Measurements from ENCODE around the gene NR1D2.
A peak's percentile ranks its signal among the peaks of the same experiment; 100 is the strongest.

Gene NR1D2

DNA sequence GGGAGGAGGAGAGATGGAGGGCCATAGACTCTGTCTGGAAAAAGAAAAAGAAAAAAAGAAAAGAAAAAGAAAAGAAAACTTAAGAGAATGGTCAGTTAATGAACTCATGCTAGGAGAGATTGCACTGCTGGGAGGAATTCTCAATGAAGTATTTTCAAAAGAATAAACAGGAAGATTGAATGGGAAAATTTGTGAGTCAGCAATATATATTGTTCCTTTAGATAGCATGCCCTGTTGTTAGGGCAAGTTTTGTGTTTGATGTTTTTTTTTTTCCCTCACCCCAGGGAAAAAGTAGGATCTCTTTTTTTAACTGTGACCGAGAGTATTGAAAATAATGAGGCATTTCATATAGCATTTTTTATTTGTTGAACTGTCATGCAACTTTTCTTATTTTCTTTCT lies 7.8 kb upstream of the NR1D2 start:
- H3K4me3 ChIP-seq (ENCODE audit: insufficient read depth in 1 of 2, low read depth in 1 of 2, low read length in 2 of 2), result no peak overlapping the region
- no peak overlapping the region for H3K4ac ChIP-seq (ENCODE audit: low read depth in 1 of 2, low read length in 2 of 2)
- no peak overlapping the region for H3K23ac ChIP-seq (ENCODE audit: low read length in 2 of 2)
- H3K9me3 ChIP-seq (ENCODE audit: control insufficient read depth, low read length), result no peaks in the 10 kb centered on the region
- no peak overlapping the region for H3K27ac ChIP-seq (ENCODE audit: low read length, poor library complexity, severe bottlenecking)
- no peak overlapping the region for H3K14ac ChIP-seq (ENCODE audit: low read length in 2 of 2)
- no peak overlapping the region for H3K18ac ChIP-seq (ENCODE audit: low read depth in 1 of 2, low read length in 2 of 2)
- H2BK120ac ChIP-seq (ENCODE audit: low read depth, low read length), result no peak overlapping the region
- no peak overlapping the region for H2BK5ac ChIP-seq (ENCODE audit: low read depth, low read length, poor library complexity, severe bottlenecking)
- no peak overlapping the region for H3K9ac ChIP-seq (ENCODE audit: low read length)
- H2AK5ac ChIP-seq (ENCODE audit: low read length, severe bottlenecking), result no peak overlapping the region
- H3K4me2 ChIP-seq (ENCODE audit: low read length, poor library complexity, severe bottlenecking), result no peak overlapping the region
- H3K27me3 ChIP-seq (ENCODE audit: control insufficient read depth in 1 of 2, insufficient read depth in 1 of 2, low read length in 2 of 2), result peaks cover 0 to 4% of the 10 kb centered on the region in 2 experiments
- H4K8ac ChIP-seq (ENCODE audit: low read length), result no peak overlapping the region
- H3K79me1 ChIP-seq (replicated peaks; ENCODE audit: low read length, poor library complexity, severe bottlenecking), result no peaks in the 10 kb centered on the region
- no peaks in the 10 kb centered on the region for H3K36me3 ChIP-seq (ENCODE audit: control insufficient read depth in 1 of 2, insufficient read depth in 2 of 2, low read depth in 1 of 2, low read length in 2 of 2)
- DNase-seq, result no peak
- no peak overlapping the region for H2BK12ac ChIP-seq (ENCODE audit: low read length in 2 of 2)
- no peak overlapping the region for H2BK15ac ChIP-seq (ENCODE audit: low read depth, poor library complexity, severe bottlenecking)
- no peak overlapping the region for H2AFZ ChIP-seq (ENCODE audit: low read depth, low read length)
- no peak overlapping the region for H4K91ac ChIP-seq (ENCODE audit: low read length)
- no CpG with 5 or more reads among the region's 1 CpG for WGBS
- no peaks in the 10 kb centered on the region for H3K4me1 ChIP-seq (ENCODE audit: control insufficient read depth, insufficient read depth, low read depth, low read length)

DNA sequence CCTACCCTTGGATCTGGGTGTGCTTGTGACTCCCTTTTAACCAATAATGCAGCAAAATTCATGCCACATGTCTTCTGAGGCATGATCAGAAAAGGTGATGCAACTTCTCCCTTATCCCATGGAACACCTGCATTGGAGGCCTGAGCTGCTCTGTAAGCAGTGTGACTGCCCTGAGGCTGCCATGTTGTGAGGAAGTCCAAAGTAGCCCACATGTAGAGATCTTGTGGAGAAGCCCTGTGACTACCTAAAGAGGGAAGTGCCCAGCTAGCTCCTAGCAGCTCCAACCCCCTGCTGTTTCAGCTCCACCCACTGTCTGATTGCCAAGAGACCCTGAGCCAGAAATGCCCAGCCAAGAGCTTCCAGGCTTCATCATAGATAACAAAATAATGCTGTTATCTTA lies 6.4 kb upstream of the NR1D2 start:
- H2AK5ac ChIP-seq (ENCODE audit: low read length, severe bottlenecking), result no peak overlapping the region
- H3K23ac ChIP-seq (ENCODE audit: low read length in 2 of 2), result no peak overlapping the region
- no peaks in the 10 kb centered on the region for H3K9me3 ChIP-seq (ENCODE audit: control insufficient read depth, low read length)
- H3K27me3 ChIP-seq (ENCODE audit: control insufficient read depth in 1 of 2, insufficient read depth in 1 of 2, low read length in 2 of 2), result no peaks in the 10 kb centered on the region
- H3K36me3 ChIP-seq (ENCODE audit: control insufficient read depth in 1 of 2, insufficient read depth in 2 of 2, low read depth in 1 of 2, low read length in 2 of 2), result no peaks in the 10 kb centered on the region
- no peak overlapping the region for H3K4me2 ChIP-seq (ENCODE audit: low read length, poor library complexity, severe bottlenecking)
- H3K18ac ChIP-seq (ENCODE audit: low read depth in 1 of 2, low read length in 2 of 2), result no peak overlapping the region
- H3K9ac ChIP-seq (ENCODE audit: low read length), result no peak overlapping the region
- H2BK5ac ChIP-seq (ENCODE audit: low read depth, low read length, poor library complexity, severe bottlenecking), result no peak overlapping the region
- no peaks in the 10 kb centered on the region for H3K4me1 ChIP-seq (ENCODE audit: control insufficient read depth, insufficient read depth, low read depth, low read length)
- H3K4ac ChIP-seq (ENCODE audit: low read depth in 1 of 2, low read length in 2 of 2), result no peak overlapping the region
- no peak overlapping the region for H3K14ac ChIP-seq (ENCODE audit: low read length in 2 of 2)
- no peak overlapping the region for H4K91ac ChIP-seq (ENCODE audit: low read length)
- H3K27ac ChIP-seq (ENCODE audit: low read length, poor library complexity, severe bottlenecking), result no peak overlapping the region
- no peak overlapping the region for H2BK15ac ChIP-seq (ENCODE audit: low read depth, poor library complexity, severe bottlenecking)
- DNase-seq, result no peak
- no peak overlapping the region for H2AFZ ChIP-seq (ENCODE audit: low read depth, low read length)
- H3K79me1 ChIP-seq (replicated peaks; ENCODE audit: low read length, poor library complexity, severe bottlenecking), result no peaks in the 10 kb centered on the region
- no peak overlapping the region for H4K8ac ChIP-seq (ENCODE audit: low read length)
- H3K4me3 ChIP-seq (ENCODE audit: insufficient read depth in 1 of 2, low read depth in 1 of 2, low read length in 2 of 2), result no peak overlapping the region
- no peak overlapping the region for H2BK120ac ChIP-seq (ENCODE audit: low read depth, low read length)
- no peak overlapping the region for H2BK12ac ChIP-seq (ENCODE audit: low read length in 2 of 2)

DNA sequence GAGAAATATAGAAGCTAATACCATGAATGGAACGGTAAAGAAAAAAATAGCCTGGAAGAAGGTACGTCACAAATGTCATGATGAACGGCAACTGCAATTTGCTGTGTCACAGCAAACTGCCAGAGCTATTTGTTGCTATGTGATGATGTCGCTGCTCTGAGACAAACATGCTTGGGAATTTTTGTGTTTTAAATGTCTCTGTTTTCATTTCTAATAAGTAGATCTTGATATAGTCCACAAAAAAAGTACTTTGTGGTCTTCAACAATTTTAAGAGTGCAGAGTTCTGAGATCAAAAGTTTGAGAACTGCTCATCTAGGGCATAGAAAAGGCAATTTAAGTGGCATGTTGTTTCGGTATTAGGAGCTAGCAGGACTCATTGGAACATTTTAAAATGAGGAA lies 4.3 kb upstream of the NR1D2 start:
- no peak overlapping the region for H3K9ac ChIP-seq (ENCODE audit: low read length)
- no peak overlapping the region for H3K4me2 ChIP-seq (ENCODE audit: low read length, poor library complexity, severe bottlenecking)
- H3K14ac ChIP-seq (ENCODE audit: low read length in 2 of 2), result no peak overlapping the region
- H3K27ac ChIP-seq (ENCODE audit: low read length, poor library complexity, severe bottlenecking), result no peak overlapping the region
- no peak overlapping the region for H2BK15ac ChIP-seq (ENCODE audit: low read depth, poor library complexity, severe bottlenecking)
- H3K4me3 ChIP-seq (ENCODE audit: insufficient read depth in 1 of 2, low read depth in 1 of 2, low read length in 2 of 2), result no peak overlapping the region
- no peak overlapping the region for H4K8ac ChIP-seq (ENCODE audit: low read length)
- H4K91ac ChIP-seq (ENCODE audit: low read length), result no peak overlapping the region
- WGBS, result 76% methylated on average over 4 of the region's 5 CpGs
- H2AK5ac ChIP-seq (ENCODE audit: low read length, severe bottlenecking), result no peak overlapping the region
- no peak overlapping the region for H3K18ac ChIP-seq (ENCODE audit: low read depth in 1 of 2, low read length in 2 of 2)
- no peaks in the 10 kb centered on the region for H3K9me3 ChIP-seq (ENCODE audit: control insufficient read depth, low read length)
- no peak overlapping the region for H3K23ac ChIP-seq (ENCODE audit: low read length in 2 of 2)
- no peak overlapping the region for H2AFZ ChIP-seq (ENCODE audit: low read depth, low read length)
- H3K4ac ChIP-seq (ENCODE audit: low read depth in 1 of 2, low read length in 2 of 2), result no peak overlapping the region
- no peaks in the 10 kb centered on the region for H3K36me3 ChIP-seq (ENCODE audit: control insufficient read depth in 1 of 2, insufficient read depth in 2 of 2, low read depth in 1 of 2, low read length in 2 of 2)
- H2BK120ac ChIP-seq (ENCODE audit: low read depth, low read length), result no peak overlapping the region
- H3K4me1 ChIP-seq (ENCODE audit: control insufficient read depth, insufficient read depth, low read depth, low read length), result no peaks in the 10 kb centered on the region
- H3K79me1 ChIP-seq (replicated peaks; ENCODE audit: low read length, poor library complexity, severe bottlenecking), result no peaks in the 10 kb centered on the region
- H2BK5ac ChIP-seq (ENCODE audit: low read depth, low read length, poor library complexity, severe bottlenecking), result no peak overlapping the region
- no peaks in the 10 kb centered on the region for H3K27me3 ChIP-seq (ENCODE audit: control insufficient read depth in 1 of 2, insufficient read depth in 1 of 2, low read length in 2 of 2)
- no peak for DNase-seq
- no peak overlapping the region for H2BK12ac ChIP-seq (ENCODE audit: low read length in 2 of 2)

DNA sequence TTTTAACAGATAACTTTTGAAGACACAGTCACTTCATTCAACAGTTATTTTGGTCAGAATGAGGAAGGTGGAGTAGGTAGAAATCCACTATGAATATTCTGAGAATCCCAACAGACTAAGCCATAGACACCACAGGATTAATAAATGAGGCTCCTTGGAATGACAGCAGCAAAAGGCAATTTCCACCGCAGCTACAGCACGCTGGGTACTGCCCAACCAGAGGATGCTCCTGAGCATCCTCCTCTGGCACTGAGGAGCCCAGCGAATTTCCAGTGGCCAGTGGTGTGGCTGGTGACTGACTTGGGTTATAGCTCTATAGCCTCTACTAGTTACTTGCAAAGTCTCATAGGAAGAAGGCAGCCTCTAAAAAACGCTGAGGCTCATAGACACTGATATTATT lies 3.6 kb upstream of the NR1D2 start:
- no peaks in the 10 kb centered on the region for H3K9me3 ChIP-seq (ENCODE audit: control insufficient read depth, low read length)
- no peak overlapping the region for H3K18ac ChIP-seq (ENCODE audit: low read depth in 1 of 2, low read length in 2 of 2)
- H3K79me1 ChIP-seq (replicated peaks; ENCODE audit: low read length, poor library complexity, severe bottlenecking), result no peaks in the 10 kb centered on the region
- H4K91ac ChIP-seq (ENCODE audit: low read length), result peak overlapping the region; percentile 41
- no peaks in the 10 kb centered on the region for H3K4me1 ChIP-seq (ENCODE audit: control insufficient read depth, insufficient read depth, low read depth, low read length)
- no peak overlapping the region for H2BK15ac ChIP-seq (ENCODE audit: low read depth, poor library complexity, severe bottlenecking)
- H2AFZ ChIP-seq (ENCODE audit: low read depth, low read length), result no peak overlapping the region
- H3K4me3 ChIP-seq (ENCODE audit: insufficient read depth in 1 of 2, low read depth in 1 of 2, low read length in 2 of 2), result no peak overlapping the region
- H3K9ac ChIP-seq (ENCODE audit: low read length), result no peak overlapping the region
- H3K14ac ChIP-seq (ENCODE audit: low read length in 2 of 2), result no peak overlapping the region
- no peak overlapping the region for H3K27ac ChIP-seq (ENCODE audit: low read length, poor library complexity, severe bottlenecking)
- no peak for DNase-seq
- no peak overlapping the region for H2BK120ac ChIP-seq (ENCODE audit: low read depth, low read length)
- WGBS, result 92% methylated on average over 2 of the region's 4 CpGs
- H2BK12ac ChIP-seq (ENCODE audit: low read length in 2 of 2), result no peak overlapping the region
- no peak overlapping the region for H3K4me2 ChIP-seq (ENCODE audit: low read length, poor library complexity, severe bottlenecking)
- H3K36me3 ChIP-seq (ENCODE audit: control insufficient read depth in 1 of 2, insufficient read depth in 2 of 2, low read depth in 1 of 2, low read length in 2 of 2), result no peaks in the 10 kb centered on the region
- H2AK5ac ChIP-seq (ENCODE audit: low read length, severe bottlenecking), result no peak overlapping the region
- no peaks in the 10 kb centered on the region for H3K27me3 ChIP-seq (ENCODE audit: control insufficient read depth in 1 of 2, insufficient read depth in 1 of 2, low read length in 2 of 2)
- no peak overlapping the region for H2BK5ac ChIP-seq (ENCODE audit: low read depth, low read length, poor library complexity, severe bottlenecking)
- no peak overlapping the region for H3K4ac ChIP-seq (ENCODE audit: low read depth in 1 of 2, low read length in 2 of 2)
- H3K23ac ChIP-seq (ENCODE audit: low read length in 2 of 2), result no peak overlapping the region
- H4K8ac ChIP-seq (ENCODE audit: low read length), result no peak overlapping the region

All from mesenchymal stem cell (in vitro differentiated cells and primary cell).